ENCODE results near the gene AGTPBP1. TPM values are rescaled to one million over a fixed set of nuclear protein-coding genes. Genes with fewer than 3 reads are reported as not detected.
A peak's percentile ranks its signal among the peaks of the same experiment; 100 is the strongest.

AGTPBP1 gene
- total RNA-seq, 2 donors from 2014 or later: 36.9 to 51.6 TPM

DNA sequence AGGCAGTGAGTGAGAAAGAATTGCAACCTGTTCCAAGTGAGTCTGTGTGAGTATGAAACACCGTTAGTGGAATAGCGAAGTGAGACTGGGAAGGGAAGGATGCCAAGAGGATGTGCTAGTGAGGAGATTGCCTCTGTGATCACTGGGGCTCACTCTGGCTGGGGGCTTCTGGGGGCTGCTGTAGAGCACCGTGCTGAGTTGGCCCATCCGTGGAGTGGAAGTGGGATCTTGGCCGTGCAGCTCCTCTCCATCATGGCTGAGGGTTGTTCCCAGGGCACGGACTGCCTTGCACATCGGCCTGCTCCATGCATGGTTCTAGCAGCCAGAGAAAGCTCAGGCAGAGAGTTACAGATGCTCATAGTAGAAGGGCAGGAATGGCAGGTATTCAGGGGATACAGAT lies 236.1 kb downstream of the AGTPBP1 start:
- Mint-ChIP-seq H3K27ac (no peak overlapping the region), H3K9me3 (no peaks in the 10 kb centered on the region), H3K36me3 (no peaks in the 10 kb centered on the region)
- ATAC-seq (no peak), DNase-seq (ENCODE audit: low spot score in 2 of 2) (no peak)

DNA sequence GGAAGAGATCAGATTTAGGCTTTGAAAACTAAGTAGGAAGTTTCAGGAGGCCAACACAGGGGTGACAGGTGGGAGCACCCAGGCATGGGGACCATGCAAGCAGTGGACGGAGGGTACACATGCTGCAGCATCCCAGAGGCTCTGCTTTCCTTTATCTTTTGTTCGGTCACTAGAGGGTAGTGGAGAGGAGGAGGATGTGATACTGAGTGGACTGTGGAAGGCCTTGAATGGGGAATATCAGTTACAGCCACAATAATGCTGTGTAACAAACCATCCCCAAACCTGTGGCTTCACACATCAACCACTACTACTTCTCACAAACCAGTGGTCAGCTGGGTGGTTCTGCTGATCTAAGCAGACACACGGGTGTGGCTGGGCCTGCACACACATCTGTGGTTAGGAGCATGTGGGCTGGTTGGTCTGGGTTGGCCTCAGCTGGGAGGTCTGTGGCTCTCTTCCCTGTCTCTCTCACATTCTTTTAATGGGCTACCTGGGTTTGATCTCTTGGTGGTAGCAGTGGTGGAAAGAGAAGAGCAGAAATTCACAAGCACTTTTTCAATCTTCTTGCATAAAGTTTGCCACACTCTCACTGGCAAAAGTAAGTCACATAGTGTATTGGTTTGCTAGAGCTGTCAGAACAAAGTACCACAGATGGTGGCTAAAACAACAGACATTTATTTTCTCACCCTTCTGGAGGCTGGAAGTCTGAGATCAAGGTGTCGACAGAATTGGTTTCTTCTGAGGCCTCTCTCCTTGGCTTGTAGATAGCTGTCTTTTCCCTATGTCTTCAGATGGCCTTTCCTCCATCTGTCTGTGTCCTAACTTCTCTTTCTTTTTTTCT lies 238.7 kb downstream of the AGTPBP1 start:
- no peaks in the 10 kb centered on the region for H3K36me3 Mint-ChIP-seq
- no peaks in the 10 kb centered on the region for H3K9me3 Mint-ChIP-seq
- ATAC-seq (peak in 1 of 2 donors; percentile 40), DNase-seq (ENCODE audit: low spot score in 2 of 2) (no peak)
- H3K27ac Mint-ChIP-seq: no peak overlapping the region

DNA sequence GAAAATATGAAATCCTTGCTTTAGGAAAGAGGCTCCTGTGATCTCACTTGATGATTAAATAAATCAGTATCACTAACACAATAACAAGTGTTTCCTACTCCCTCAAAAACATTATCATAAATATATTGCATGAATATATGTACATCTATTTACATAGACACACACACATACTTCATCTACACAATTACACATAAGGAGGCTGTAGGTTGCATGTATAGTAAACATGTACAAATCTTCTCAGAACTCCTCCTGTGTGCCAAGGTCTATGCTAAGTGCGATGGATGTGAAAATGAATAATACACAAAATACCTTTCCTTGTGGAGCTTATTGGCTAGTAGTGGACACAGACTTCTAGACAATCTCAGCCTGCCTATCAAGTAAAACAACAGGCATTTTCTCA lies 239.9 kb downstream of the AGTPBP1 start:
- H3K27ac Mint-ChIP-seq: no peak overlapping the region

DNA sequence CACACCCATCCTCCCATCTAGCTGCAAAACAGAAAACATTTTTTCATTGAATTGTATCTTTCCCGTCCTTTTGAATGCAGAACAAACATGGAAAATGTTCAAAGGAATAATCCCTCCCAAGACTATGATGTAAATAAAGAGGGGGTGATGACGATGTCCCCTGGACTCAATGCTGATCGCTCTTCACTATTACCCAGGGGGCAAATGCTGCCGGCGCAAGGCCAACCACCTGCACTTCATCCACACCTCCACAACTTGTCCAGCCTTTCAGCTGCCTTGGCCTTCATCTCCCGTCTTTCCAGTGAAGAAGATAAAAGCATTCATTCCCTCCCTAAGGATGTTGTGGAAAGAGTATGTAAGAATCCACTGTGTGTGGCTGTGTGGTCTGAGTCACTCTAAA lies 240.3 kb downstream of the AGTPBP1 start:
- Mint-ChIP-seq H3K27ac (no peak overlapping the region), H3K36me3 (no peaks in the 10 kb centered on the region), H3K9me3 (peaks cover 5% of the 10 kb centered on the region in 2 donors)
- no peak for DNase-seq (ENCODE audit: low spot score in 2 of 2)
- ATAC-seq: no peak

More for the DNA sequence above, 239.9 kb downstream of the AGTPBP1 start:
- no peak for ATAC-seq
- Mint-ChIP-seq H3K36me3 (no peaks in the 10 kb centered on the region), H3K9me3 (peaks cover under 1% of the 10 kb centered on the region in 2 donors)
- no peak for DNase-seq (ENCODE audit: low spot score in 2 of 2)

Other genes with a start within 250 kb of the AGTPBP1 start
- gene NAA35, start 199.2 kb upstream of the AGTPBP1 start, total RNA-seq: 10 to 100 TPM; 23.2 to 28.7 TPM

Data from activated naive CD4-positive, alpha-beta T cell treated with anti-CD3 and anti-CD28 coated beads, Interleukin-2, amount 50 U/mL, for 72 hours (primary cell).